HEK293 (cell line): ENCODE results near the gene CDC34.

Experiments used
- CTCF ChIA-PET: fragments of 350-600 bp; formaldehyde crosslinking; extraction: SDS; loops from one replicate; lab custom pipeline; 2021; ENCODE audit warnings: antibody characterized with exemption; lab: Yijun Ruan, JAX
- POLR2A ChIA-PET: fragments of 300-600 bp; formaldehyde crosslinking; extraction: SDS; loops from one replicate; lab custom pipeline; 2020; ENCODE audit warnings: antibody characterized with exemption, inconsistent platforms; lab: Yijun Ruan, JAX
- H3K27ac ChIP-seq: fragments of 200-500 bp; sonication (Bioruptor generic); 2 replicates; pipeline ENCODE4 v1.5.1; 2014; ENCODE audit warnings: low read depth, low read length, control low read depth, inconsistent platforms; ENCODE audit errors: extremely low read depth
- H3K36me3 ChIP-seq, 2 experiments: fragments of 200-500 bp in 1 of 2; sonication (Bioruptor generic) in 1 of 2; 1 replicate in 1 of 2; 2 replicates in 1 of 2; pipeline ENCODE4 v1.5.1; 2014 to 2017; ENCODE audit warnings: inconsistent platforms in 2 of 2, low read length in 2 of 2; ENCODE audit not compliant: control insufficient read depth in 2 of 2, insufficient read depth in 1 of 2
- H3K4me1 ChIP-seq: fragments of 200-500 bp; sonication (Bioruptor generic); 2 replicates; pipeline ENCODE4 v1.5.1; 2014; ENCODE audit warnings: mild to moderate bottlenecking, low read length, inconsistent platforms; ENCODE audit not compliant: control insufficient read depth, insufficient read depth
- H3K4me3 ChIP-seq: 2 replicates; pipeline ENCODE4 v1.5.1; 2011; ENCODE audit warnings: low read depth, mild to moderate bottlenecking, control low read depth, low read length, moderate library complexity
- H3K9me3 ChIP-seq: fragments of 200-500 bp; sonication (Bioruptor generic); 2 replicates; pipeline ENCODE4 v1.5.1; 2014; ENCODE audit warnings: low read depth, low read length, inconsistent platforms; ENCODE audit not compliant: control insufficient read depth, insufficient read depth
- GLI2 ChIP-seq: fragments of 450-650 bp; formaldehyde crosslinking; IDR thresholded peaks from 2 replicates; pipeline ENCODE4; 2017; ENCODE audit warnings: missing biosample characterization, missing genetic modification characterization, low read depth, borderline replicate concordance
- GLIS1 ChIP-seq: fragments of 450-650 bp; formaldehyde crosslinking; IDR thresholded peaks from 2 replicates; pipeline ENCODE4 v1.5.1; 2016; ENCODE audit warnings: missing biosample characterization, missing genetic modification characterization
- MZF1 ChIP-seq: fragments of 450-650 bp; formaldehyde crosslinking; IDR thresholded peaks from 2 replicates; pipeline ENCODE4 v1.5.1; 2017; ENCODE audit warnings: missing biosample characterization, missing genetic modification characterization, borderline replicate concordance
- SCRT2 ChIP-seq: fragments of 450-650 bp; formaldehyde crosslinking; IDR thresholded peaks from 2 replicates; pipeline ENCODE4 v1.5.1; 2016; ENCODE audit warnings: missing biosample characterization, missing genetic modification characterization
- YY1 ChIP-seq: fragments of 450-650 bp; formaldehyde crosslinking; IDR thresholded peaks from 2 replicates; pipeline ENCODE4 v1.5.1; 2018; ENCODE audit warnings: missing biosample characterization, missing genetic modification characterization
- ZBTB17 ChIP-seq: fragments of 450-650 bp; formaldehyde crosslinking; IDR thresholded peaks from 2 replicates; pipeline ENCODE4 v1.5.1; 2016; ENCODE audit warnings: missing biosample characterization, missing genetic modification characterization
- ZBTB8A ChIP-seq: fragments of 450-650 bp; formaldehyde crosslinking; IDR thresholded peaks from 2 replicates; pipeline ENCODE4 v1.5.1; 2016; ENCODE audit warnings: missing biosample characterization, missing genetic modification characterization
- ZFP41 ChIP-seq: fragments of 450-650 bp; formaldehyde crosslinking; IDR thresholded peaks from 2 replicates; pipeline ENCODE4 v1.5.1; 2016; ENCODE audit warnings: missing biosample characterization, missing genetic modification characterization, borderline replicate concordance
- ZIC2 ChIP-seq: fragments of 450-650 bp; formaldehyde crosslinking; IDR thresholded peaks from 2 replicates; pipeline ENCODE4 v1.5.1; 2016; ENCODE audit warnings: missing biosample characterization, missing genetic modification characterization
- ZNF274 ChIP-seq, 2 experiments: fragments of 200-500 bp in 1 of 2; fragments of 450-650 bp in 1 of 2; sonication (Bioruptor generic) in 1 of 2; formaldehyde crosslinking in 1 of 2; IDR thresholded peaks; 2 replicates each; pipeline versions ENCODE4 v1.5.1 to v1.6.1; 2014 to 2016; ENCODE audit warnings: borderline replicate concordance in 1 of 2, inconsistent platforms in 1 of 2, low read length in 1 of 2, missing biosample characterization in 1 of 2, missing genetic modification characterization in 1 of 2
- ZNF292 ChIP-seq: fragments of 450-650 bp; formaldehyde crosslinking; IDR thresholded peaks from 2 replicates; pipeline ENCODE4 v1.5.1; 2016; ENCODE audit warnings: low read depth, missing biosample characterization, missing genetic modification characterization, borderline replicate concordance
- ZNF302 ChIP-seq: fragments of 450-650 bp; formaldehyde crosslinking; IDR thresholded peaks from 2 replicates; pipeline ENCODE4 v1.5.1; 2016; ENCODE audit warnings: missing biosample characterization, missing genetic modification characterization, low read depth
- ZNF501 ChIP-seq: fragments of 450-650 bp; formaldehyde crosslinking; IDR thresholded peaks from 2 replicates; pipeline ENCODE4 v1.5.1; 2016; ENCODE audit warnings: missing biosample characterization, missing genetic modification characterization
- ZNF623 ChIP-seq: fragments of 450-650 bp; formaldehyde crosslinking; IDR thresholded peaks from 2 replicates; pipeline ENCODE4 v1.5.1; 2016; ENCODE audit warnings: missing biosample characterization, missing genetic modification characterization
- ZNF707 ChIP-seq: fragments of 450-650 bp; formaldehyde crosslinking; IDR thresholded peaks from 2 replicates; pipeline ENCODE4 v1.5.1; 2016; ENCODE audit warnings: missing biosample characterization, missing genetic modification characterization
- ZNF785 ChIP-seq: fragments of 450-650 bp; formaldehyde crosslinking; IDR thresholded peaks from 2 replicates; pipeline ENCODE4 v1.5.1; 2016; ENCODE audit warnings: missing biosample characterization, missing genetic modification characterization
- TF ChIP-seq, protein P1 (sequence below): fragments of 450-650 bp; formaldehyde crosslinking; IDR thresholded peaks from 2 replicates; pipeline ENCODE4 v1.5.1; 2016; ENCODE audit warnings: missing biosample characterization, missing genetic modification characterization
- TF ChIP-seq, protein P2 (sequence below): fragments of 450-650 bp; formaldehyde crosslinking; IDR thresholded peaks from 2 replicates; pipeline ENCODE4 v1.5.1; 2016; ENCODE audit warnings: missing biosample characterization, missing genetic modification characterization, borderline replicate concordance
- TF ChIP-seq, protein P3 (sequence below): fragments of 450-650 bp; formaldehyde crosslinking; IDR thresholded peaks from 2 replicates; pipeline ENCODE4 v1.5.1; 2016; ENCODE audit warnings: missing biosample characterization, missing genetic modification characterization
- TF ChIP-seq, protein P4 (sequence below): fragments of 450-650 bp; formaldehyde crosslinking; IDR thresholded peaks from 2 replicates; pipeline ENCODE4 v1.5.1; 2016; ENCODE audit warnings: missing biosample characterization, missing genetic modification characterization
- TF ChIP-seq, protein P5 (sequence below): fragments of 450-650 bp; formaldehyde crosslinking; IDR thresholded peaks from 2 replicates; pipeline ENCODE4 v1.5.1; 2016; ENCODE audit warnings: missing biosample characterization, missing genetic modification characterization

CDC34 gene

DNA sequence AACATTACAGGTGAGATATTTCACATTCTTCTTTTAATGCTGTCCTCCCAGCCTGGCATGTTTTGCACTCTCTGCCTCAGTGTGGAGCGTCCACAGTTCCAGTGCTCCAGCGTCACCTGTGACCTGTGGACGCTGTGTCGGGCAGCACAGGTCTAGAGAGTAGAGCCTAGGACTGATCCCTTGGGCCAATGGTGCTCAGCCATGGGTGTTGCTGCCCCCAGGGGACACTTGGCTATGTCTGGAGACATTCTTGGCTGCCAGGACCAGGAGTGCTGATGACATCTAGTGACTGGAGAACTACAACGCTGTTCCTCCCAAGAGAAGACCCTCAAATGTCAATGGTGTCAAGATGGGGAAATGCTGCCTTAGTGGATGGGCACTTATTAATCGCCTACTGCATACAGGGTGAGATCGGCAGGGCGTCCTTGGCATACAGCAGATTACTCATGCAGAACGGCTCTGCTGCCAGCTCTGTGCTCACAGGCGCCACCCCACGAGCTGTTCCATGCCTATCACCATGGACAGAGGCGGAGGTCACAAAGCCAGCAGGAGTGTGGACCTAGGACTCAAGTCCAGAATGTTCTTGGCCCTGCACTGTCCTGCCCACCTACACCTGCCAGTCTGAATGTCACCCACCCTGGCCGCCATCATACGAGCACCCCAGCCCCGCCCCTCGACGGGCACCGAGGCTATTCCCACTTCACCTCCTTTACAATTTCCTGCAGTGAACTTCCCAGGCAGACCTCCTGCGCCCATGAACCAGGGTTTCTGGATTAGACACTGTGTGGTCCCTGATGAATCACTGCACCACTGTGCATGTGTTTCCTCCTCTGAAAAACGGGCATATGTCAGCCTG is 49.1 kb upstream of the CDC34 start (continued):
- TF ChIP-seq, protein P1, sequence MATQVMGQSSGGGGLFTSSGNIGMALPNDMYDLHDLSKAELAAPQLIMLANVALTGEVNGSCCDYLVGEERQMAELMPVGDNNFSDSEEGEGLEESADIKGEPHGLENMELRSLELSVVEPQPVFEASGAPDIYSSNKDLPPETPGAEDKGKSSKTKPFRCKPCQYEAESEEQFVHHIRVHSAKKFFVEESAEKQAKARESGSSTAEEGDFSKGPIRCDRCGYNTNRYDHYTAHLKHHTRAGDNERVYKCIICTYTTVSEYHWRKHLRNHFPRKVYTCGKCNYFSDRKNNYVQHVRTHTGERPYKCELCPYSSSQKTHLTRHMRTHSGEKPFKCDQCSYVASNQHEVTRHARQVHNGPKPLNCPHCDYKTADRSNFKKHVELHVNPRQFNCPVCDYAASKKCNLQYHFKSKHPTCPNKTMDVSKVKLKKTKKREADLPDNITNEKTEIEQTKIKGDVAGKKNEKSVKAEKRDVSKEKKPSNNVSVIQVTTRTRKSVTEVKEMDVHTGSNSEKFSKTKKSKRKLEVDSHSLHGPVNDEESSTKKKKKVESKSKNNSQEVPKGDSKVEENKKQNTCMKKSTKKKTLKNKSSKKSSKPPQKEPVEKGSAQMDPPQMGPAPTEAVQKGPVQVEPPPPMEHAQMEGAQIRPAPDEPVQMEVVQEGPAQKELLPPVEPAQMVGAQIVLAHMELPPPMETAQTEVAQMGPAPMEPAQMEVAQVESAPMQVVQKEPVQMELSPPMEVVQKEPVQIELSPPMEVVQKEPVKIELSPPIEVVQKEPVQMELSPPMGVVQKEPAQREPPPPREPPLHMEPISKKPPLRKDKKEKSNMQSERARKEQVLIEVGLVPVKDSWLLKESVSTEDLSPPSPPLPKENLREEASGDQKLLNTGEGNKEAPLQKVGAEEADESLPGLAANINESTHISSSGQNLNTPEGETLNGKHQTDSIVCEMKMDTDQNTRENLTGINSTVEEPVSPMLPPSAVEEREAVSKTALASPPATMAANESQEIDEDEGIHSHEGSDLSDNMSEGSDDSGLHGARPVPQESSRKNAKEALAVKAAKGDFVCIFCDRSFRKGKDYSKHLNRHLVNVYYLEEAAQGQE = peak; percentile 95
- 0 out of 2 replicates have a peak, but pooled peaks have one; percentile 12 for TF ChIP-seq ZBTB8A (tag by site-specific recombination)

DNA sequence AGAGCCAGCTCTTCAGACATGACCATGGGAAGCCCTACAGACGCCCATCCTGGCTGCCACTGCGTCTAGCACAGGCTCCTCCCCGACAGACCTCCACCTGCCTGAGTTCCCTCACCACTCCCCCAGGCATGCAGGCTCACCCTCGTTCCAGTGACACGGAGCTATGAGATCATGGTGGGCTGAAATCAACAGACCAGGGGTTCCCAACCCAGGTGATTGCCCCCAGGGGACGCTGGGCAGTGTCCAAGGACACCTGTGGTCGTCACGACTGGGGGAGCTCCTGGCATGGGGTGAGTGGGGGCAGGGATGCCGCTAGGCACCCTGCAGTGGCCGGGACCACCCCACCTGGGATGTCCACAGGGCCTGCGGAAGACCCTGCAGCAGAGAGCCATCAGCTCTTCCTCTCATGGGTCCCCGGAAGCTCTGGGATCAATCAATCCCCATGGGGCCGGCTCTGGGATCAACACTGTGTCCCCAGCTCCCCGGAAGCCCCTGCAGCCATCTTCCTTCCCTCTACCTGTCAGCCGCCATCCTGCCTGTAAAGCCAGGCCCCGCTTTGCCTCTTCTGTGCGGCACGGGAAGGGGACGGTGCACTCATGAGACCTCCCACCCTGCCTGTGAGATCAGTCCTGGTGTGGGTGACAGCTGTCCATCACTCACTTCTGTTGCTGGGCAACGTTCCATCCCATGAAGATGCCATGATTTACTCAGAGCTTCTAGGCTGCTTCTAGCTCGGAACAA is 48.1 kb upstream of the CDC34 start:
- ChIA-PET CTCF (no interaction called here), POLR2A (interaction anchor here (0.5 to 0.7 kb wide), 2 partner anchors 80 to 231 kb away, joined by 3 to 4 read pairs; no protein-coding TSS in a partner anchor)
- Histone ChIP-seq H3K4me1 (no peaks in the 10 kb centered on the region), H3K27ac (no peak overlapping the region), H3K4me3 (no peak overlapping the region), H3K36me3 (no peaks in the 10 kb centered on the region), H3K9me3 (no peaks in the 10 kb centered on the region)
- TF ChIP-seq ZBTB17 = peak; percentile 52; the same call in 1 of the 2 replicates
- no peak for TF ChIP-seq MZF1 (tag by site-specific recombination)
- no peak for TF ChIP-seq SCRT2 (tag by site-specific recombination)
- no peak for TF ChIP-seq ZNF785
- no peak for TF ChIP-seq ZNF292 (tag by site-specific recombination)
- TF ChIP-seq, protein P2, sequence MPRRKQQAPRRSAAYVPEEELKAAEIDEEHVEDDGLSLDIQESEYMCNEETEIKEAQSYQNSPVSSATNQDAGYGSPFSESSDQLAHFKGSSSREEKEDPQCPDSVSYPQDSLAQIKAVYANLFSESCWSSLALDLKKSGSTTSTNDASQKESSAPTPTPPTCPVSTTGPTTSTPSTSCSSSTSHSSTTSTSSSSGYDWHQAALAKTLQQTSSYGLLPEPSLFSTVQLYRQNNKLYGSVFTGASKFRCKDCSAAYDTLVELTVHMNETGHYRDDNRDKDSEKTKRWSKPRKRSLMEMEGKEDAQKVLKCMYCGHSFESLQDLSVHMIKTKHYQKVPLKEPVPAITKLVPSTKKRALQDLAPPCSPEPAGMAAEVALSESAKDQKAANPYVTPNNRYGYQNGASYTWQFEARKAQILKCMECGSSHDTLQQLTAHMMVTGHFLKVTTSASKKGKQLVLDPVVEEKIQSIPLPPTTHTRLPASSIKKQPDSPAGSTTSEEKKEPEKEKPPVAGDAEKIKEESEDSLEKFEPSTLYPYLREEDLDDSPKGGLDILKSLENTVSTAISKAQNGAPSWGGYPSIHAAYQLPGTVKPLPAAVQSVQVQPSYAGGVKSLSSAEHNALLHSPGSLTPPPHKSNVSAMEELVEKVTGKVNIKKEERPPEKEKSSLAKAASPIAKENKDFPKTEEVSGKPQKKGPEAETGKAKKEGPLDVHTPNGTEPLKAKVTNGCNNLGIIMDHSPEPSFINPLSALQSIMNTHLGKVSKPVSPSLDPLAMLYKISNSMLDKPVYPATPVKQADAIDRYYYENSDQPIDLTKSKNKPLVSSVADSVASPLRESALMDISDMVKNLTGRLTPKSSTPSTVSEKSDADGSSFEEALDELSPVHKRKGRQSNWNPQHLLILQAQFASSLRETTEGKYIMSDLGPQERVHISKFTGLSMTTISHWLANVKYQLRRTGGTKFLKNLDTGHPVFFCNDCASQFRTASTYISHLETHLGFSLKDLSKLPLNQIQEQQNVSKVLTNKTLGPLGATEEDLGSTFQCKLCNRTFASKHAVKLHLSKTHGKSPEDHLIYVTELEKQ (tag by site-specific recombination) = peak; percentile 47; the same call in 1 of the 2 replicates
- no peak for TF ChIP-seq YY1 (tag by site-specific recombination)
- TF ChIP-seq, protein P3, sequence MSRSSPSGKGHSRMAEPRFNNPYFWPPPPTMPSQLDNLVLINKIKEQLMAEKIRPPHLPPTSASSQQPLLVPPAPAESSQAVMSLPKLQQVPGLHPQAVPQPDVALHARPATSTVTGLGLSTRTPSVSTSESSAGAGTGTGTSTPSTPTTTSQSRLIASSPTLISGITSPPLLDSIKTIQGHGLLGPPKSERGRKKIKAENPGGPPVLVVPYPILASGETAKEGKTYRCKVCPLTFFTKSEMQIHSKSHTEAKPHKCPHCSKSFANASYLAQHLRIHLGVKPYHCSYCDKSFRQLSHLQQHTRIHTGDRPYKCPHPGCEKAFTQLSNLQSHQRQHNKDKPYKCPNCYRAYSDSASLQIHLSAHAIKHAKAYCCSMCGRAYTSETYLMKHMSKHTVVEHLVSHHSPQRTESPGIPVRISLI (tag by site-specific recombination) = no peak
- TF ChIP-seq ZNF501 (tag by site-specific recombination) = no peak
- TF ChIP-seq GLIS1 (tag by site-specific recombination) = peak; percentile 94
- TF ChIP-seq, protein P4, sequence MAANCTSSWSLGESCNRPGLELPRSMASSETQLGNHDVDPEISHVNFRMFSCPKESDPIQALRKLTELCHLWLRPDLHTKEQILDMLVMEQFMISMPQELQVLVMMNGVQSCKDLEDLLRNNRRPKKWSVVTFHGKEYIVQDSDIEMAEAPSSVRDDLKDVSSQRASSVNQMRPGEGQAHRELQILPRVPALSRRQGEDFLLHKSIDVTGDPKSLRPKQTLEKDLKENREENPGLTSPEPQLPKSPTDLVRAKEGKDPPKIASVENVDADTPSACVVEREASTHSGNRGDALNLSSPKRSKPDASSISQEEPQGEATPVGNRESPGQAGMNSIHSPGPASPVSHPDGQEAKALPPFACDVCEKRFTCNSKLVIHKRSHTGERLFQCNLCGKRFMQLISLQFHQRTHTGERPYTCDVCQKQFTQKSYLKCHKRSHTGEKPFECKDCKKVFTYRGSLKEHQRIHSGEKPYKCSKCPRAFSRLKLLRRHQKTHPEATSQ = no peak
- TF ChIP-seq ZNF707 (tag by site-specific recombination) = no peak
- TF ChIP-seq ZIC2 = peak; percentile 42
- TF ChIP-seq ZFP41 = no peak
- no peak for TF ChIP-seq ZNF623 (tag by site-specific recombination)
- TF ChIP-seq, protein P5, sequence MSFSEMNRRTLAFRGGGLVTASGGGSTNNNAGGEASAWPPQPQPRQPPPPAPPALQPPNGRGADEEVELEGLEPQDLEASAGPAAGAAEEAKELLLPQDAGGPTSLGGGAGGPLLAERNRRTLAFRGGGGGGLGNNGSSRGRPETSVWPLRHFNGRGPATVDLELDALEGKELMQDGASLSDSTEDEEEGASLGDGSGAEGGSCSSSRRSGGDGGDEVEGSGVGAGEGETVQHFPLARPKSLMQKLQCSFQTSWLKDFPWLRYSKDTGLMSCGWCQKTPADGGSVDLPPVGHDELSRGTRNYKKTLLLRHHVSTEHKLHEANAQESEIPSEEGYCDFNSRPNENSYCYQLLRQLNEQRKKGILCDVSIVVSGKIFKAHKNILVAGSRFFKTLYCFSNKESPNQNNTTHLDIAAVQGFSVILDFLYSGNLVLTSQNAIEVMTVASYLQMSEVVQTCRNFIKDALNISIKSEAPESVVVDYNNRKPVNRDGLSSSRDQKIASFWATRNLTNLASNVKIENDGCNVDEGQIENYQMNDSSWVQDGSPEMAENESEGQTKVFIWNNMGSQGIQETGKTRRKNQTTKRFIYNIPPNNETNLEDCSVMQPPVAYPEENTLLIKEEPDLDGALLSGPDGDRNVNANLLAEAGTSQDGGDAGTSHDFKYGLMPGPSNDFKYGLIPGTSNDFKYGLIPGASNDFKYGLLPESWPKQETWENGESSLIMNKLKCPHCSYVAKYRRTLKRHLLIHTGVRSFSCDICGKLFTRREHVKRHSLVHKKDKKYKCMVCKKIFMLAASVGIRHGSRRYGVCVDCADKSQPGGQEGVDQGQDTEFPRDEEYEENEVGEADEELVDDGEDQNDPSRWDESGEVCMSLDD = no peak
- TF ChIP-seq GLI2 = no peak
- no peak for TF ChIP-seq ZNF274 (IDR thresholded peaks at IDR 0.05; ENCODE audit: low read length)
- no peak for TF ChIP-seq ZNF274 (tag by site-specific recombination; IDR thresholded peaks at IDR 0.05; ENCODE audit: borderline replicate concordance)
- no peak for TF ChIP-seq ZNF302
